ENCODE results near the gene OR7G2.

- no peak for TF ChIP-seq POLR2AphosphoS5 (IDR thresholded peaks at IDR 0.05; ENCODE audit: insufficient read depth, low read depth, low read length)
- TF ChIP-seq JUN (IDR thresholded peaks at IDR 0.05; ENCODE audit: borderline replicate concordance, insufficient read depth, insufficient read length, low read depth) = no peak
- TF ChIP-seq CTCF (IDR thresholded peaks at IDR 0.05; ENCODE audit: extremely low read depth in 1 of 2, insufficient read depth in 1 of 2, low read depth in 1 of 2, low read length in 2 of 2) = no peak
- no peak for TF ChIP-seq EZH2 (IDR thresholded peaks at IDR 0.05; ENCODE audit: borderline replicate concordance, low read depth, low read length, severe bottlenecking)
- TF ChIP-seq POLR2A (IDR thresholded peaks at IDR 0.05; ENCODE audit: low read depth, low read length) = no peak
- peak; percentile 22 for TF ChIP-seq MAX (IDR thresholded peaks at IDR 0.05; ENCODE audit: insufficient read depth, insufficient read length)
- TF ChIP-seq MYC (IDR thresholded peaks at IDR 0.05; ENCODE audit: low read depth, low read length) = no peak
- no peak for TF ChIP-seq GATA2 (IDR thresholded peaks at IDR 0.05; ENCODE audit: insufficient read depth, insufficient read length, low read depth, low read length)
Measured at GRCh38 chr19:9139609-9140158, 32.4 kb upstream of the OR7G2 start.
